Nephron (organoid): ENCODE measurements around the gene ITPR1.

Source experiments
- H3K27ac Mint-ChIP-seq, 3 experiments: 2 replicates each; pipeline ENCODE4 v1.8.0; 2020; ENCODE audit warnings: mixed read lengths in 3 of 3, mild to moderate bottlenecking in 2 of 3, moderate library complexity in 1 of 3
- H3K27me3 Mint-ChIP-seq: 2 replicates; pipeline ENCODE4 v1.8.0; 2021; ENCODE audit warnings: low read depth, mild to moderate bottlenecking, moderate library complexity, mixed read lengths
- H3K36me3 Mint-ChIP-seq: 2 replicates; pipeline ENCODE4 v1.8.0; 2020; ENCODE audit warnings: low read depth, mixed read lengths
- H3K4me1 Mint-ChIP-seq: 2 replicates; pipeline ENCODE4 v1.8.0; 2020; ENCODE audit warnings: mixed read lengths
- H3K4me3 Mint-ChIP-seq, 3 experiments: 2 replicates each; pipeline ENCODE4 v1.8.0; 2020; ENCODE audit warnings: mild to moderate bottlenecking in 3 of 3, mixed read lengths in 3 of 3, moderate library complexity in 2 of 3
- H3K9me3 Mint-ChIP-seq: 2 replicates; pipeline ENCODE4 v1.8.0; 2020; ENCODE audit warnings: mixed read lengths
- CTCF ChIP-seq, 3 experiments: fragments of 200-600 bp; sonication (generic); IDR thresholded peaks; one replicate each; pipeline ENCODE4 v1.5.0; 2021; ENCODE audit warnings: antibody characterized with exemption in 3 of 3; ENCODE audit not compliant: unreplicated experiment in 3 of 3

Gene ITPR1

GRCh38 chr3:4838621-4839022, 345.5 kb downstream of the ITPR1 start:
- H3K36me3 Mint-ChIP-seq, result peaks cover 61% of the 10 kb centered on the region
- H3K4me1 Mint-ChIP-seq, result peaks cover 42% of the 10 kb centered on the region
- no peak for TF ChIP-seq CTCF (IDR thresholded peaks at IDR 0.05; ENCODE audit: unreplicated experiment in 3 of 3)
- H3K27ac Mint-ChIP-seq, result no peak overlapping the region
- H3K4me3 Mint-ChIP-seq, result no peak overlapping the region
- no peaks in the 10 kb centered on the region for H3K27me3 Mint-ChIP-seq
- H3K9me3 Mint-ChIP-seq, result no peaks in the 10 kb centered on the region

GRCh38 chr3:4839278-4839677, 346.1 kb downstream of the ITPR1 start:
- H3K27ac Mint-ChIP-seq, result no peak overlapping the region
- peaks cover 35% of the 10 kb centered on the region for H3K4me1 Mint-ChIP-seq
- no peak for TF ChIP-seq CTCF (IDR thresholded peaks at IDR 0.05; ENCODE audit: unreplicated experiment in 3 of 3)
- no peaks in the 10 kb centered on the region for H3K9me3 Mint-ChIP-seq
- H3K27me3 Mint-ChIP-seq, result no peaks in the 10 kb centered on the region
- H3K4me3 Mint-ChIP-seq, result no peak overlapping the region
- peaks cover 57% of the 10 kb centered on the region for H3K36me3 Mint-ChIP-seq

GRCh38 chr3:4841225-4841624, 348.1 kb downstream of the ITPR1 start:
- H3K27me3 Mint-ChIP-seq, result no peaks in the 10 kb centered on the region
- H3K4me3 Mint-ChIP-seq, result no peak overlapping the region
- peaks cover 16% of the 10 kb centered on the region for H3K4me1 Mint-ChIP-seq
- no peak overlapping the region for H3K27ac Mint-ChIP-seq
- no peaks in the 10 kb centered on the region for H3K9me3 Mint-ChIP-seq
- no peak for TF ChIP-seq CTCF (IDR thresholded peaks at IDR 0.05; ENCODE audit: unreplicated experiment in 3 of 3)
- H3K36me3 Mint-ChIP-seq, result peaks cover 46% of the 10 kb centered on the region

- Mint-ChIP-seq H3K4me1 (peaks cover 12% of the 10 kb centered on the region), H3K9me3 (no peaks in the 10 kb centered on the region), H3K36me3 (peaks cover 40% of the 10 kb centered on the region), H3K27me3 (no peaks in the 10 kb centered on the region), H3K27ac (no peak overlapping the region), H3K4me3 (no peak overlapping the region)
- no peak for TF ChIP-seq CTCF (IDR thresholded peaks at IDR 0.05; ENCODE audit: unreplicated experiment in 3 of 3)
These were observed 348.8 kb downstream of the ITPR1 start for GRCh38 chr3:4841776-4842440.

- no peak for TF ChIP-seq CTCF (IDR thresholded peaks at IDR 0.05; ENCODE audit: unreplicated experiment in 3 of 3)
- Mint-ChIP-seq H3K9me3 (no peaks in the 10 kb centered on the region), H3K36me3 (peaks cover 25% of the 10 kb centered on the region), H3K4me3 (no peak overlapping the region), H3K27me3 (no peaks in the 10 kb centered on the region), H3K27ac (no peak overlapping the region), H3K4me1 (peaks cover 17% of the 10 kb centered on the region)
These were observed 350.5 kb downstream of the ITPR1 start for GRCh38 chr3:4843619-4844018.

GRCh38 chr3:4845882-4846281, 352.7 kb downstream of the ITPR1 start:
- no peaks in the 10 kb centered on the region for H3K27me3 Mint-ChIP-seq
- H3K4me1 Mint-ChIP-seq, result peaks cover 29% of the 10 kb centered on the region
- H3K4me3 Mint-ChIP-seq, result no peak overlapping the region
- TF ChIP-seq CTCF (IDR thresholded peaks at IDR 0.05; ENCODE audit: unreplicated experiment in 3 of 3), result no peak
- H3K9me3 Mint-ChIP-seq, result no peaks in the 10 kb centered on the region
- H3K27ac Mint-ChIP-seq, result no peak overlapping the region
- peaks cover 22% of the 10 kb centered on the region for H3K36me3 Mint-ChIP-seq
